Measurements from ENCODE around the gene RPUSD4.
"Not testable (repeated sequence)": the region's sequence is repeated elsewhere in the genome, so short reads cannot be mapped to it uniquely, and the experiment has no call there.

RPUSD4 gene, protein sequence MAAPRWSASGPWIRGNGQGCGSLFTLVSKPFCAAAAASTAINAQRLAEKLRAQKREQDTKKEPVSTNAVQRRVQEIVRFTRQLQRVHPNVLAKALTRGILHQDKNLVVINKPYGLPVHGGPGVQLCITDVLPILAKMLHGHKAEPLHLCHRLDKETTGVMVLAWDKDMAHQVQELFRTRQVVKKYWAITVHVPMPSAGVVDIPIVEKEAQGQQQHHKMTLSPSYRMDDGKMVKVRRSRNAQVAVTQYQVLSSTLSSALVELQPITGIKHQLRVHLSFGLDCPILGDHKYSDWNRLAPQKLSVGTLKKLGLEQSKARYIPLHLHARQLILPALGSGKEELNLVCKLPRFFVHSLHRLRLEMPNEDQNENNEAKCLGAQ

DNA sequence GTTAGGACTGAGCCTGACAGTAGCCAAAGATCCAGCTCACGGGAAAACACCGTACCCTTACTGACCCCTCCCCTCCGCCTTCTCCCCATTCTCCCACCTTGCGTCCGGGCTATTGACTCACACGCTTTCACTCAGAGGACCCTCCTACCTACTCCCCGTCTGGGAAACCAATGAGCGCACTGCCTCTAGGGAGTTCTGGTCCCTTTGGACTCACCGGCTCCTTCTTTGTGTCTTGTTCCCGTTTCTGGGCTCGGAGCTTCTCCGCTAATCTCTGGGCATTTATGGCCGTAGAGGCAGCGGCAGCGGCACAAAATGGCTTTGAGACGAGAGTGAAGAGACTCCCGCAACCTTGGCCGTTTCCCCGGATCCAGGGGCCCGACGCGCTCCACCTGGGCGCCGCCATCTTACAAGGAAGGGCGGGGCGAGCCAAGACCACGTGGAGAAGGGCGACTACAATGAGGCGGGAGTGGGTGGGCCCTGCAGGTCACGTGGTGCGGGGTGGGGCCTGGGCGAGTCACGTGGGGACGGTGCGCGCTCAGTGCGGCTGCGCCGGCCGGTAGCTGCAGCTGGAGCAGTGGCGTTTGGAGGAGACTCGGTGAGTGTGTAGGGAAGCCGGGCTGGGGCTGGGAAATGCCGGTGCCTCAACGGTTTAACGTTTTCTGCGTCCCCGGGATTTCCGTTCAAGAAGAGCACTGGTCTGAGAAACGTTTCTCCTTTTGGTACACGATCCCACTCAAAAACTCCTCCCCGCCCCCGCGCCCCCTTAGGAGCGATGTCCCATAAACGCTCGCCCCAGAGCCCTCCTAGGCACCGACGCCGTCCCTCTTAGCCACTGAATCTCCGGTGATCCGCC, at the start of gene RPUSD4, which contains the start of gene FAM118B:
RPUSD4 (minus strand) TSS at position 415 of the 853 bp plus-strand sequence; CDS start at position 403, 12 bp downstream.
FAM118B (plus strand) TSS at position 547 of the 853 bp plus-strand sequence. CDS start 23,220 bp downstream, outside the sequence.
- TF ChIP-seq, protein P1, sequence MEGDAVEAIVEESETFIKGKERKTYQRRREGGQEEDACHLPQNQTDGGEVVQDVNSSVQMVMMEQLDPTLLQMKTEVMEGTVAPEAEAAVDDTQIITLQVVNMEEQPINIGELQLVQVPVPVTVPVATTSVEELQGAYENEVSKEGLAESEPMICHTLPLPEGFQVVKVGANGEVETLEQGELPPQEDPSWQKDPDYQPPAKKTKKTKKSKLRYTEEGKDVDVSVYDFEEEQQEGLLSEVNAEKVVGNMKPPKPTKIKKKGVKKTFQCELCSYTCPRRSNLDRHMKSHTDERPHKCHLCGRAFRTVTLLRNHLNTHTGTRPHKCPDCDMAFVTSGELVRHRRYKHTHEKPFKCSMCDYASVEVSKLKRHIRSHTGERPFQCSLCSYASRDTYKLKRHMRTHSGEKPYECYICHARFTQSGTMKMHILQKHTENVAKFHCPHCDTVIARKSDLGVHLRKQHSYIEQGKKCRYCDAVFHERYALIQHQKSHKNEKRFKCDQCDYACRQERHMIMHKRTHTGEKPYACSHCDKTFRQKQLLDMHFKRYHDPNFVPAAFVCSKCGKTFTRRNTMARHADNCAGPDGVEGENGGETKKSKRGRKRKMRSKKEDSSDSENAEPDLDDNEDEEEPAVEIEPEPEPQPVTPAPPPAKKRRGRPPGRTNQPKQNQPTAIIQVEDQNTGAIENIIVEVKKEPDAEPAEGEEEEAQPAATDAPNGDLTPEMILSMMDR (IDR thresholded peaks at IDR 0.05; ENCODE audit: control insufficient read depth, extremely low read depth, insufficient read depth): no peak
- H3K4me3 ChIP-seq (ENCODE audit: low read depth, low read length): peak within 1 kb of the TSS; percentile 99
- peak; percentile 87 for DNase-seq (ENCODE audit: low read depth)

DNA sequence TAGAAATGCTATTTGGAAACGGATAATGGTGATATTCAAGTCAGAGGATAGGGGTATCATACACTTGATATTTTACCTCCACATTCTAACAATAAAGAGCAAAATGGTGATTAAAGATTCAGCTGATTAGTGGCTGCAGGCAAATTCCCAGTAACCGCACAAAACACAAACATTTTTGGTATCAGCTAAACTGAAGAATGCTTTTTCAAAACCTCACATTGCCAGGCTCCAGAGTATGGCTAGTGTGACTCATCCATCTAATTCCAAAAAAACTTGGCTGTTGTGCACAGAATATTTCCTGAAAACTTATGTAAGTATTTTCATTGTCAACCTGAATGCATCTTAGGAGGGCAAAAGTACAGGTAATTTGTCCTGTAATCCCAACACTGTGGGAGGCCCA, 46.3 kb upstream of the RPUSD4 start:
- DNase-seq (ENCODE audit: low read depth): no peak
- TF ChIP-seq, protein P1 (IDR thresholded peaks at IDR 0.05; ENCODE audit: control insufficient read depth, extremely low read depth, insufficient read depth): no peak
- no peak overlapping the region for H3K4me3 ChIP-seq (ENCODE audit: low read depth, low read length)

DNA sequence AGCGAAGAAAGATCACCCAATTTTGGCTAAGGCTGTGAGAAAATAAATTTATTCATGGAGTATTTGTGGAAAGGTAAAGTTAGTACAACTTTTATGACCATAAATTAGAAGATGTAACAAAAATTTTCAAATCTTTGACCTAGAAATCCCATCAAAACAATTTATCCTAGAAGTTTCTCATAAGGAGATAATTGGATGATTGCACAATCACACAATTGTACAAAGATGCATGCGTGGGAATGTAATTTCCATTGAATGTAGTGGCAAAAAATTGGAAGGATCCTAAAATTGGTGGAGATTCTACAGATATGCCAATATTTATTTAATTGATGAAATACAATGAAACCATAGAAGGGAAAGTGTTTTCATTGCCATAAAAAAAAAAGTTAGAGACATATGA, 45.7 kb upstream of the RPUSD4 start:
- TF ChIP-seq, protein P1 (IDR thresholded peaks at IDR 0.05; ENCODE audit: control insufficient read depth, extremely low read depth, insufficient read depth): no peak

DNA sequence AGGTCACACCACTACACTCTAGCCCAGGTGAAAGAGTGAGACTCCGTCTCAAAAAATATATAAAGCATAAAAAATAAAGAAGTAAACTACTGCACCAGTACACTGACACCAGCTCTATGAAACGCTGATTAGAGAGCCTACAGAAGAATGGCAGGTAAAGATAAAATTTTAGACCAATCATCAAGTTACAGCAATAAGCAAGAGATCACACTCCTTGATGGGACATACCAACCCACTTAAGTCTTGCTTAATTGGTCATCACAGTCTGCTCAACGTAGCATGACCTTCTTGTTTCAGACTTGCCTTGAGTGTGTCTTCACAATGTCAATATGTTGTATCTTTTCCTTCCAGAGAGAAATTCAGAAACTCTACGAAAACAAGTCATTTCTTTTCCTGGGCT, 44.8 kb upstream of the RPUSD4 start:
- no peak for DNase-seq (ENCODE audit: low read depth)
- TF ChIP-seq, protein P1 (IDR thresholded peaks at IDR 0.05; ENCODE audit: control insufficient read depth, extremely low read depth, insufficient read depth): no peak
- no peak overlapping the region for H3K4me3 ChIP-seq (ENCODE audit: low read depth, low read length)

More for the DNA sequence above, 45.7 kb upstream of the RPUSD4 start:
- DNase-seq (ENCODE audit: low read depth): no peak
- no peak overlapping the region for H3K4me3 ChIP-seq (ENCODE audit: low read depth, low read length)

DNA sequence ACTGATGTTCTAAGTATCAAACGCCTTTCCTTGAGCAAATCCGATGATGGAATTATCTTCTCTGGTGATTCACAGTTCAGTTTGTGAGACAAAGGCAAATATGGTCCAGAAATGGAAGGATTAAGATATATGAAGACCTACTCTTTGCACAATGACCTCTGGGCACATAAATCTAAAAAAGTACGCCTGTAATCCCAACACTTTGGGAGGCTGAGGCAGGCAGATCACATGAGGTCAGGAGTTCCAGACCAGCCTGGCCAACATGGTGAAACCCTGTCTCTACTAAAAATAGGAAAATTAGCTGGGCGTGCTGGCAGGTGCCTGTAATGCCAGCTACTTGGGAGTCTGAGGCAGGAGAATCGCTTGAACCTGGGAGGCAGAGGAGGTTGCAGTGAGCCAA, 44.1 kb upstream of the RPUSD4 start:
- not testable (repeated sequence) for H3K4me3 ChIP-seq (ENCODE audit: low read depth, low read length); DNase-seq (ENCODE audit: low read depth)

DNA sequence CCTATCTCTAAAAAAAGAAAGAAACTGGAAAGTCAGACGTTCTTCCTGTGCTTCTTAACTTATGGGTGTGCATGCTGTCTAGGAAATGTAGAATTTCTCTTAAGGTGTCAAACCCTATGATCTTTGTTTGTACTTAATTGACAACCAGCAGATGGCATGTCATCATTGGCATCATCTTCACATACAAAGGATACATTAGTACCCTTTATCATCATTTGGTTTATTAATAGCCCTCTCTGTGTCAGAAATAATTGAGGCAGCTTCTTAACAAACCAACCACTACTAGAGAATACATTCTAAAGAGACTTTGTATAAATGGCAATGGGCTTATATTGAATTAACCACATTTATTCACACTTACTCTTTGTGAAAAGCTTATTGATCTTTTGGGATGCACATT, 43.4 kb upstream of the RPUSD4 start:
- H3K4me3 ChIP-seq (ENCODE audit: low read depth, low read length): no peak overlapping the region
- TF ChIP-seq, protein P1 (IDR thresholded peaks at IDR 0.05; ENCODE audit: control insufficient read depth, extremely low read depth, insufficient read depth): no peak
- no peak for DNase-seq (ENCODE audit: low read depth)

DNA sequence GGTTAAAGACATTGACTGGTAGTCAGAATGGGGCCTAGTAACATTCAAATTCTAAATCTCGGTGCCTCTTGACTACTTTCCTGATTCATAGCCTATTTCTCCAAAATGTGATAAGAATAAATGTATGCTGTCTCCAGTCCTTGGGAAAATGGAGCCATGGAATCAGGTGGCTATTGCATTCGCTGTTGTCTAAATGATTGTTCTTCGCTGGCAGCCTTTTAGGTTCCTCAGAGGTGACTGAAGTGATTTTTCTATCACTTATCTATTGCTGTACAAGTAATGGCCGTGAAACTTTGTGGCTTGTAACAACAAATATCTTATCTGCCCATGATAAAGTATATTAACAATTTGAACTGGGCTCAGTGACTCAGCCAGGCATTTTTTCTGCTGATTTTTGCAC, 41.8 kb upstream of the RPUSD4 start:
- TF ChIP-seq, protein P1 (IDR thresholded peaks at IDR 0.05; ENCODE audit: control insufficient read depth, extremely low read depth, insufficient read depth): no peak
- no peak for DNase-seq (ENCODE audit: low read depth)
- no peak overlapping the region for H3K4me3 ChIP-seq (ENCODE audit: low read depth, low read length)
